GM20000 (cell line): ENCODE data around the gene HIGD1C.

Experiments
- DNase-seq: peaks from one replicate; pipeline ENCODE4 v3.0.0; 2012; ENCODE audit warnings: low spot score
- TF ChIP-seq, protein P1 (sequence below): IDR thresholded peaks from 2 replicates; pipeline ENCODE4 v1.5.1; 2012; ENCODE audit warnings: mild to moderate bottlenecking, control low read depth; ENCODE audit errors: extremely low read depth, missing control alignments

The HIGD1C gene

GRCh38 chr12:50934981-50935807 is 17.1 kb upstream of the HIGD1C start:
- DNase-seq: no peak
- TF ChIP-seq, protein P1, sequence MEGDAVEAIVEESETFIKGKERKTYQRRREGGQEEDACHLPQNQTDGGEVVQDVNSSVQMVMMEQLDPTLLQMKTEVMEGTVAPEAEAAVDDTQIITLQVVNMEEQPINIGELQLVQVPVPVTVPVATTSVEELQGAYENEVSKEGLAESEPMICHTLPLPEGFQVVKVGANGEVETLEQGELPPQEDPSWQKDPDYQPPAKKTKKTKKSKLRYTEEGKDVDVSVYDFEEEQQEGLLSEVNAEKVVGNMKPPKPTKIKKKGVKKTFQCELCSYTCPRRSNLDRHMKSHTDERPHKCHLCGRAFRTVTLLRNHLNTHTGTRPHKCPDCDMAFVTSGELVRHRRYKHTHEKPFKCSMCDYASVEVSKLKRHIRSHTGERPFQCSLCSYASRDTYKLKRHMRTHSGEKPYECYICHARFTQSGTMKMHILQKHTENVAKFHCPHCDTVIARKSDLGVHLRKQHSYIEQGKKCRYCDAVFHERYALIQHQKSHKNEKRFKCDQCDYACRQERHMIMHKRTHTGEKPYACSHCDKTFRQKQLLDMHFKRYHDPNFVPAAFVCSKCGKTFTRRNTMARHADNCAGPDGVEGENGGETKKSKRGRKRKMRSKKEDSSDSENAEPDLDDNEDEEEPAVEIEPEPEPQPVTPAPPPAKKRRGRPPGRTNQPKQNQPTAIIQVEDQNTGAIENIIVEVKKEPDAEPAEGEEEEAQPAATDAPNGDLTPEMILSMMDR: no peak

- TF ChIP-seq, protein P1: no peak
- no peak for DNase-seq
Observed at GRCh38 chr12:50936821-50937530, 15.4 kb upstream of the HIGD1C start.

DNA sequence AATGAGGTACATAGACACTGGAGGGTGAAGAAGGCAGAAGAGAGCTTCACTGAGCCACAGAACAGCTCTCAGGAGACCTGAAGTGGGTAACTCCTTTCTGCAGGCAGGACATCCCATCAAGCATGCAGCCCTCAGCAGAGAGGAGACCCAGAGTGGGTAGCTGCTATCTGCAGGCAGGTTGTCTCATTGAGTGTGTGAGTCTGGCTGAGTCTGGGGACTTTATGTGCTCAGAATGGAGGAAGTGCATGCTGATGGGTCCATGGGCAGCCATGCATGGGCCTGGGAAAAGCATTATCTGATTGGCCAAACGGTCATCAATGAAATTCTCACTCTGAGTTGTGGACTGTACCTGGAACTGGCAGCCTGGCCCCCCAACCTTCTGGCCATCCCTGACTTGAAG is 14.7 kb upstream of the HIGD1C start:
- no peak for DNase-seq
- TF ChIP-seq, protein P1: no peak

- DNase-seq: no peak
- TF ChIP-seq, protein P1: no peak
Observed at GRCh38 chr12:50947933-50948626, 4.3 kb upstream of the HIGD1C start.

GRCh38 chr12:50948798-50949197 is 3.5 kb upstream of the HIGD1C start:
- DNase-seq: no peak
- TF ChIP-seq, protein P1: no peak

- DNase-seq: no peak
- TF ChIP-seq, protein P1: no peak
Observed at GRCh38 chr12:50949801-50950302, 2.5 kb upstream of the HIGD1C start.

DNA sequence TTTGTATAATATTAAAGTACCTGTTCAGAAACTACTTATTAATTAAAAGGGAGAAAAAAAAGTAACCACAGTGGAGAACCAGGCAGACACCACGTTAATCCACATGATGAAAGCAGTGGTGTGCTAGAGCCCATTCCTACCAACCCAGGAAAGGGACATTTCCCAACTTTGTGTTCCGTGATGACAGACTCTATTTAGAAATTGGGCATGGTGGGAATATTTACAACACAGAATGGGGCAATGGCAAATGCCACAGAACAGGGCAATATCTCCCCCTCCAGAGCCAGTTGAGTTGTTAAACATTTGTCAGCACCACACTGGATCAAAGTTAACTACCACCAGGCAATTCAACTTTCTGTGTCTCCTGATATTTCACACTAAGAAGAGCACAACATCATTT is 1.2 kb upstream of the HIGD1C start:
- TF ChIP-seq, protein P1: no peak
- DNase-seq: no peak
